Measurements from ENCODE around the gene C1orf159.

Gene C1orf159

DNA sequence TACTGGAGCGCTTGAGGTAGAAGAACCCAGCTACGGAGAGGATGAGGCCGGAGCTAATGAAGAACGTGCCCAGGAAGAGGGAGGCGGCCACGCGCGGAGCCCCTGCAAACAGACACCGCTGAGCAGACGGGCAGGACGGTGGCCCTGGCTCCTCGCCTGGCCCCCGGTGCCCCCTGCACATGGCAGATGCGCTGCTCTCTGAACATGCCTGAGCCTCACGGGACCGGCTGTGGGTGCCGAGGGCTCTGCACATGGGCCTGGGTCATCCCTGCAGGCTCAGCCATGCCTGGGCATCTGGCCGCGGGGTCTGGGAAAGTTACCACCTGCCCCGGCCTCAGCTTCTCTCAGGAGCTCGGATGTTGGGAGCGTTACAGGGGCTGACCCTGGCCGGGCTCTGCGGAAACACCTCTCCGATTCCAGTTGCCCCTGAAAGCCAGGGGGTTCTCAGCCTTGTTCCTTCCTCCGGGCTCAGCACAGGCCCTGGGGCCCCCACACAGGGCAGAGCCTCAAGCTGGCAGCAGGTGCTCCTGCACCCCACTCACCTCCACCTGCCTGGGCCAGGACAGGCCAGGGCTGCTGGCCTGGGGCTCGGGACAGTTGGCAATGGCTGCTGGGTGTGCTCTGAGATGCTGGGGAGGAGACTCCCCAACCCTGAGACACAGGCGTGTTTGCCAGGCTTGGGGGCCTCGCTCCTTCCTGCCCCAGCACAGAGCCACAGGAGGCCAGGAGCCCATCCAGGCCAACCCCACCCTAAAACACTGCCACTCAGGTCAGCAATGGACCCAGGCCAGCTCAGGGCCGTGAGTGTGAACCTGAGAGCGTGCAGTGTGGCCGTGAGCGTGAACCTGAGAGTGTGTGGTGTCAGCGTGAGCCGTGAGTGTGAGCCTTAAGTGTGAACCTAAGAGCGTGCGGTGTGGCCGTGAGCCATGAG is 29.7 kb downstream of the C1orf159 start:
- no peaks in the 10 kb centered on the region for H3K27me3 Mint-ChIP-seq (ENCODE audit: low read depth, poor library complexity)
- no peak for DNase-seq
- TF ChIP-seq, protein P1, sequence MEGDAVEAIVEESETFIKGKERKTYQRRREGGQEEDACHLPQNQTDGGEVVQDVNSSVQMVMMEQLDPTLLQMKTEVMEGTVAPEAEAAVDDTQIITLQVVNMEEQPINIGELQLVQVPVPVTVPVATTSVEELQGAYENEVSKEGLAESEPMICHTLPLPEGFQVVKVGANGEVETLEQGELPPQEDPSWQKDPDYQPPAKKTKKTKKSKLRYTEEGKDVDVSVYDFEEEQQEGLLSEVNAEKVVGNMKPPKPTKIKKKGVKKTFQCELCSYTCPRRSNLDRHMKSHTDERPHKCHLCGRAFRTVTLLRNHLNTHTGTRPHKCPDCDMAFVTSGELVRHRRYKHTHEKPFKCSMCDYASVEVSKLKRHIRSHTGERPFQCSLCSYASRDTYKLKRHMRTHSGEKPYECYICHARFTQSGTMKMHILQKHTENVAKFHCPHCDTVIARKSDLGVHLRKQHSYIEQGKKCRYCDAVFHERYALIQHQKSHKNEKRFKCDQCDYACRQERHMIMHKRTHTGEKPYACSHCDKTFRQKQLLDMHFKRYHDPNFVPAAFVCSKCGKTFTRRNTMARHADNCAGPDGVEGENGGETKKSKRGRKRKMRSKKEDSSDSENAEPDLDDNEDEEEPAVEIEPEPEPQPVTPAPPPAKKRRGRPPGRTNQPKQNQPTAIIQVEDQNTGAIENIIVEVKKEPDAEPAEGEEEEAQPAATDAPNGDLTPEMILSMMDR (IDR thresholded peaks at IDR 0.05), result no peak
- H3K27ac Mint-ChIP-seq, result peak overlapping the region; percentile 97
- H3K36me3 Mint-ChIP-seq (ENCODE audit: low read depth), result no peaks in the 10 kb centered on the region
- peaks cover 17% of the 10 kb centered on the region for H3K4me1 Mint-ChIP-seq
- H3K9me3 Mint-ChIP-seq, result no peaks in the 10 kb centered on the region
- no peak overlapping the region for H3K4me3 Mint-ChIP-seq

DNA sequence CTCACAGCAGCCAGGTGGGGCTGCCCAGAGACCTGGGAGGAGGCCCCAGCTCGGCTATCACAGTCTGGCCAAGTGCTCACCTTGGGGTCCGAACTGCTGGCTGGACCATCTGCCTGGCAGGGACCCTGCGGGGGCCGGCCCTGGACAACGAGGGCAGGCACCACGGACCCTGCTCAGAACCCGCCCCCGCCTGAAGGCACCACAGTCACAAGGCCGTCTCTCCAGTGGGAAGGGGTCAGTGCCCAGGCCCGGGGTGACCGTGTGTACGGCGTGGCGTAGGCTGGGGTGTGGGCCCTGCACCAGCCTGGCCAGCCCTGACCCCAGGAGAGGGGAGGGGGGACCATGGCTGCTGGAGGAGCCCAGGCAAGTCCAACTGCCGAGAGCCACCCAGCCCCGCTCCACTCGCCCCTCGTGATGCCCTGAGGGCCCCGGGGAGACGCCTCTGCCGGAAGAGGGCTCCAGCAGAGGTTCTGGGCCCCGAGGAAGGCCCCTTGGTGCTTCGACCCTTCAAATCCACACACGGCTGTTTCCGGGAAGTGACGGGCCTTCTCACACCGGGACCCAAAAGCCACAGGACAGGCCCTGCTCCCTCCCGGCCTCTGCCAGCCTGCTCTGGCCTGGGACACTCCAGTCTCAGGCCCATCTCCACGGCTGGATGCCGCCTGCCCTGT is 30.6 kb downstream of the C1orf159 start:
- no peaks in the 10 kb centered on the region for H3K27me3 Mint-ChIP-seq (ENCODE audit: low read depth, poor library complexity)
- DNase-seq, result no peak
- no peak overlapping the region for H3K4me3 Mint-ChIP-seq

DNA sequence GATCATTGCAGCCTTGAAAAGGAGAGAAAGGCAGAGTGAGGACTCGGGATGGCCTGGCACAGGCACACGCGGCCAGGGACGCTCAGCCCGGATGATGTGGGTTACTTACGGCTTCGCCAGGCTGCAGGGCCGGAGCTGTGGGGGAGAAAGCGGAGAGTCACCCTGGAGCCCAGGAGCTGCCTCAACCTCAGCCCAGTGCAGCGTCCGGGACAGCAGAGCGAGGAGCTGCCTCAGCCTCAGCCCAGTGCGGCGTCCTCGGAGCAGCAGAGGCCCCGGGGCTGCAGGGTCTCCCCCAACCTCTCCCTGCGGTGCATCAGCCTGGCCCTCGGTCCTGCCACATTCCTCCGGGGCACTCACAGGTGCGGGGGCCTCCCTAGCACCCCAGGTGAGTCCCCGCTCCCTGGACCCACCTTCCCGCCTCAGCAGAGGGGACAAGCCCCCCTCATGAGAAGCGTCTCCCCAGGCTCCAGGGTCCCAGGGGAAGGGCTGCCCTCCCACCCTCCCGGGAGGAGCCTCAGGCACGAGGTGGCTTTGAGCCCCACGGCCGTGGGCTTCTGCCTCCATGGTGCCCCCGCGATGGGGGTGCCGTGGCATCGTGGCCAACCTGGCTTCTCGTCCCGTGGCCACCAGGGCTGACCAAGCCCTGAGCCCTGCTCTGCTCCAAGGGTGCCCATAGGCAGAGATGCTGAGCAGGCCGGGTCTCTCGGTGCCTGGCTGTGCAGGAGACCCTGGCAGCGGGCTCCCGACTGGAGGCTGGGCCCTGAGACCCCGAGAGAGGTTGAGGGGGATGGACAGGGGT is 31.3 kb downstream of the C1orf159 start:
- TF ChIP-seq, protein P1 (IDR thresholded peaks at IDR 0.05), result no peak
- Mint-ChIP-seq H3K9me3 (no peaks in the 10 kb centered on the region), H3K4me3 (no peak overlapping the region), H3K27ac (no peak overlapping the region), H3K4me1 (peaks cover 11% of the 10 kb centered on the region), H3K36me3 (ENCODE audit: low read depth) (no peaks in the 10 kb centered on the region), H3K27me3 (ENCODE audit: low read depth, poor library complexity) (peaks cover under 1% of the 10 kb centered on the region)
- DNase-seq, result no peak

More for the DNA sequence above, 30.6 kb downstream of the C1orf159 start:
- TF ChIP-seq, protein P1 (IDR thresholded peaks at IDR 0.05), result no peak
- H3K4me1 Mint-ChIP-seq, result peaks cover 17% of the 10 kb centered on the region
- no peaks in the 10 kb centered on the region for H3K36me3 Mint-ChIP-seq (ENCODE audit: low read depth)
- no peaks in the 10 kb centered on the region for H3K9me3 Mint-ChIP-seq
- H3K27ac Mint-ChIP-seq, result no peak overlapping the region

DNA sequence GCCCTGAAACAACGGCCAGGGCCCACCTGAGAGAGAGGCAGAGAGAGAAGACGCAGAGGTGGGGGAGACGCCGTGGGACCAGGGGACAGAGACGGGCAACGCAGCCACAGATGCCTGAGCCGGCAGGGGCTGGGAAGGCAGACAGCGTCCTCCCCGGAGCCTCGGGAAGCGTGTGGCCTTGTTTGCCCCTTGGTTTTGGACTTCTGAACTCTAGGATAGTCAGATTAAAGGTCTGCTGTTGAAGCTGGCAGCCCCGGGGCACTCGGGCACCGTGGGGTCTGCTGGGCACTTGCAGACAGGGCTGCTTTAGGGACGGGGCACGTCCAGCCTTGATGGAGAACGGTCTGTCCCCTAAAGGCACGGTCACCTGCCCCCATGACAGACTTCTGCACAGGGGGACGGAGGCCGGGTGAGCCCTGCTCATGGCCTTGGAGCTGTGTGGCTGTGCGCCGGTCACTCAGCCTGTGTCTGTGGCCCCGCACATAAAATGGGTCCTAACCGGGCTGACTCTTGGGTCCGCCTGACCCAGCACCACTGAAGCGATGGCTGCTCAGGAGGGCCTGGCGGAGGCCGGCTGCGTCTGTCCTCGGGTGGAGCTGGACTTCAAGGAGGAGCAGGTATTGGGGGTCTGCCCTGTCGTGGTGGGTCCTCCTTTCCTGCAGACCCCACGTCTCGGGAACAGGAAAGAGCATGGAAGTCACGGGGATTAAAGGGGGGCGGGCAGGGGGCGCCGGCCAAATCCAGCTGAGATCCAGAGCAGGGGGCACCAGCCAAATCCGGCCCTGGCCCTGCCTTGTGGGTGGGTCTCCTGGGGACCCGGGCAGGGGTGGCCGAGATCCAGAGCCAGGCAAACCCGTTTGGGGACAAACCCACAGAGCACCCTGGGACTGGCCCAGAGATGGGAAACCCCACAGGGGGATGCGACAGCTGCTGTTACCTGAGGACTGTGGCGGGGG is 32.2 kb downstream of the C1orf159 start:
- no peaks in the 10 kb centered on the region for H3K36me3 Mint-ChIP-seq (ENCODE audit: low read depth)
- H3K27me3 Mint-ChIP-seq (ENCODE audit: low read depth, poor library complexity), result peaks cover 5% of the 10 kb centered on the region
- H3K4me1 Mint-ChIP-seq, result peaks cover 10% of the 10 kb centered on the region
- TF ChIP-seq, protein P1 (IDR thresholded peaks at IDR 0.05), result no peak
- peak overlapping the region; percentile 33 for H3K27ac Mint-ChIP-seq
- no peak for DNase-seq
- H3K9me3 Mint-ChIP-seq, result no peaks in the 10 kb centered on the region
- no peak overlapping the region for H3K4me3 Mint-ChIP-seq

DNA sequence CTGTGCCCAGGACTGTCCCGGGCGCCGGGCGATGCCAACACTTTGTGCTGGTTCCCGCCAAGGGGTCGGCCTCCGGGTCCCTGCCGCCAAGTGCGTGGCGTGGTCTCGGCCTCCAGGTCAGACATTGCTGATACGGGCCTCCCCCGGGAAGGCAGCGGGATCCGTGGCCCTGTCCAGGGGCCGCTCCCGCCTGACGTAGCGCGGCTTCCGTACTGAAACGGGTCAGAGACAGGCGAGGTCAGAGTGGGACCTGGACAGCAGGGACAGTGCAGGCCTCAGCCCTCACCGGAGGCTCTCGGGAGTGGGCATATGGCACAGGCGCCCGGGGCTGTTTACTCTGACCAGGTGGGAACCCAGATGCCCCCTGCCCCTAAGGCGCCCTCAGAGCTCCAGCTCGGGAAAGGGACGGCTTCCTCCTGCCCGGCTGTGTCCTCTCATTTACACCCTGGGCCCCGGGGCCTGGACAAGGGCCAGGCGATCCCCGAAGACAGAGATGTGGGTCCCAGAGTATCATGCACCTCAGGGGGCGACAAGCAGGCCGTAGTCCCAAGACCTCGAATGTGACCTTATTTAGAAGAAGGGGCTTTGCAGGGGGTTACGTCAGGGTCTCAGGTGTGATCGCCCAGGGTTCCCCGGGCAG is 33.0 kb downstream of the C1orf159 start:
- no peak overlapping the region for H3K4me3 Mint-ChIP-seq
- no peaks in the 10 kb centered on the region for H3K9me3 Mint-ChIP-seq
- TF ChIP-seq, protein P1 (IDR thresholded peaks at IDR 0.05), result no peak
- H3K27me3 Mint-ChIP-seq (ENCODE audit: low read depth, poor library complexity), result peaks cover 5% of the 10 kb centered on the region
- H3K36me3 Mint-ChIP-seq (ENCODE audit: low read depth), result no peaks in the 10 kb centered on the region
- peaks cover 5% of the 10 kb centered on the region for H3K4me1 Mint-ChIP-seq
- DNase-seq, result no peak
- H3K27ac Mint-ChIP-seq, result peak overlapping the region; percentile 33

All from nephron progenitor cell (in vitro differentiated cells).